Measurements from ENCODE around the gene OSBPL9. TPM values are rescaled to one million over a fixed set of nuclear protein-coding genes. Genes with fewer than 3 reads are reported as not detected.

OSBPL9 gene
- total and polyA plus RNA-seq, 9 of the 15 experiments (the other 6 are each of a cell fraction or from before 2014, with no cell fraction given): 43.9 to 217 (median 170) TPM

DNA sequence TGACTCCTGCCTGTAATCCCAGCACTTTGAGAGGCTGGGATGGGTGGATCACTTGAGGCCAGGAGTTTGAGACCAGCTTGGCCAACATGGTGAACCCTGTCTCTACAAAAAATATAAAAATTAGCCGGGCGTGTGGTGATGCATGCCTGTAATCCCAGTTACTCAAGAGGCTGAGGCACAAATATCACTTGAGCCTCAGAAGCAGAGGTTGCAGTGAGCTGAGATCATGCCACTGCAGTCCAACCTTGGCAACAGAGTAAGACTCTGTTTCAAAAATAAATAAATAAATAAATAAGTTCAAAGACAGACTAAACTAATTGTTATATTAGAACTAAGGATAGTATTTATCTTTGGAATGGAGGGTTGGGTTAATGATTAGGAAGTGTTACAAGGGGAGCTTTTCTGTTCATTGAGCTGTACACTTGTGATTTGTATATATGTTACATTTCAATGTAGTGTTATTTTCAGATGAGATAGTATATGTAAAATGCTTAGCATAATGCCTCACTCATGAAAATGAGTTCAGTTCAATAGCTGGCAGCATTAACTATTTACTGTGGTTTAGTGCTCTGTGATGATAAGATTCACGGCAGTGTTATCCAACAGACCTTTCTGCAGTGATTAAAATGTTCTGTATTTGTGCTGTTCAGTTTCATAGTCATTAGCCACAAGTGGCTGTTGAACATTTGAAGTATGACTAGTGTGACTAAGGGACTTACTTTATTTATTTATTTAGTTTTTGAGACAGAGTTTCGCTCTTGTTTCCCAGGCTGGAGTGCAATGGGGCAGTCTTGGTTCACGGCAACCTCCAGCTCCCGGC lies 47.7 kb downstream of the OSBPL9 start (continued):
- TF ChIP-seq RNF219 (CRISPR knock-in tag; IDR thresholded peaks at IDR 0.05): no peak
- TF ChIP-seq CBFA2T2 (conservative IDR thresholded peaks at IDR 0.05): peak; percentile 75
- TF ChIP-seq HDAC2 (IDR thresholded peaks at IDR 0.05): peak; percentile 83
- peak; percentile 51 for TF ChIP-seq NFIC (IDR thresholded peaks at IDR 0.05)
- peak; percentile 88 for TF ChIP-seq TEAD4 (IDR thresholded peaks at IDR 0.05; ENCODE audit: low read length)
- no peak for TF ChIP-seq TEAD4 (CRISPR knock-in tag; IDR thresholded peaks at IDR 0.05; ENCODE audit: borderline replicate concordance)
- peak; percentile 36 for TF ChIP-seq SMARCB1 (IDR thresholded peaks at IDR 0.05; ENCODE audit: insufficient read length, low read depth)
- peak; percentile 81 for TF ChIP-seq ARID1B (IDR thresholded peaks at IDR 0.05)
- TF ChIP-seq, protein P1, sequence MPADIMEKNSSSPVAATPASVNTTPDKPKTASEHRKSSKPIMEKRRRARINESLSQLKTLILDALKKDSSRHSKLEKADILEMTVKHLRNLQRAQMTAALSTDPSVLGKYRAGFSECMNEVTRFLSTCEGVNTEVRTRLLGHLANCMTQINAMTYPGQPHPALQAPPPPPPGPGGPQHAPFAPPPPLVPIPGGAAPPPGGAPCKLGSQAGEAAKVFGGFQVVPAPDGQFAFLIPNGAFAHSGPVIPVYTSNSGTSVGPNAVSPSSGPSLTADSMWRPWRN (IDR thresholded peaks at IDR 0.05; ENCODE audit: low read depth): peak; percentile 69; the same call in 1 of the 2 replicates
- 0 out of 2 replicates have a peak, but pooled peaks have one; percentile 16 for TF ChIP-seq GATAD2B (IDR thresholded peaks at IDR 0.05; ENCODE audit: borderline replicate concordance)
- TF ChIP-seq ZNF354B (CRISPR knock-in tag; IDR thresholded peaks at IDR 0.05): peak; percentile 73; the same call in 1 of the 2 replicates
- TF ChIP-seq ZNF507 (tag; conservative IDR thresholded peaks at IDR 0.05): peak; percentile 89
- 0 out of 2 replicates have a peak, but pooled peaks have one; percentile 27 for TF ChIP-seq ZNF589 (CRISPR knock-in tag; IDR thresholded peaks at IDR 0.05; ENCODE audit: low read depth)
- 0 out of 2 replicates have a peak, but pooled peaks have one; percentile 46 for TF ChIP-seq SMARCC2 (IDR thresholded peaks at IDR 0.05; ENCODE audit: low read depth)
- TF ChIP-seq CXXC5 (CRISPR knock-in tag; IDR thresholded peaks at IDR 0.05): peak; percentile 76
- TF ChIP-seq, protein P2, sequence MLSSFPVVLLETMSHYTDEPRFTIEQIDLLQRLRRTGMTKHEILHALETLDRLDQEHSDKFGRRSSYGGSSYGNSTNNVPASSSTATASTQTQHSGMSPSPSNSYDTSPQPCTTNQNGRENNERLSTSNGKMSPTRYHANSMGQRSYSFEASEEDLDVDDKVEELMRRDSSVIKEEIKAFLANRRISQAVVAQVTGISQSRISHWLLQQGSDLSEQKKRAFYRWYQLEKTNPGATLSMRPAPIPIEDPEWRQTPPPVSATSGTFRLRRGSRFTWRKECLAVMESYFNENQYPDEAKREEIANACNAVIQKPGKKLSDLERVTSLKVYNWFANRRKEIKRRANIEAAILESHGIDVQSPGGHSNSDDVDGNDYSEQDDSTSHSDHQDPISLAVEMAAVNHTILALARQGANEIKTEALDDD (IDR thresholded peaks at IDR 0.05): peak; percentile 83
- TF ChIP-seq CBX8 (IDR thresholded peaks at IDR 0.05; ENCODE audit: borderline replicate concordance, extremely low read depth, low read depth, low read length, poor library complexity, severe bottlenecking): no peak
- TF ChIP-seq FOXM1 (IDR thresholded peaks at IDR 0.05; ENCODE audit: low read depth): peak; percentile 61; the same call in 1 of the 2 replicates
- no peak for TF ChIP-seq FOXM1 (CRISPR knock-in tag; IDR thresholded peaks at IDR 0.05; ENCODE audit: low read depth)
- no peak for TF ChIP-seq SRF (CRISPR knock-in tag; IDR thresholded peaks at IDR 0.05)
- 0 out of 2 replicates have a peak, but pooled peaks have one; percentile 12 for TF ChIP-seq CREM (IDR thresholded peaks at IDR 0.05; ENCODE audit: low read depth)
- TF ChIP-seq FOXA3 (CRISPR knock-in tag; conservative IDR thresholded peaks at IDR 0.05 in 1 of 2, IDR thresholded peaks at IDR 0.05 in 1 of 2): peak in 1 of 2 experiments; percentile 55; a peak in 2 of 4 replicates
- TF ChIP-seq TAL1 (IDR thresholded peaks at IDR 0.05): peak; percentile 81
